Posterior cingulate gyrus (tissue), 11 donors: Measurements from ENCODE around the gene TADA1.

Experiments used
- DNase-seq, 10 donors: peaks; one replicate each; pipeline versions ENCODE4 v3.0.0 to v3.0.0-alpha.2; 2020 to 2021; ENCODE audit warnings: mixed read lengths in 3 of 10
- intact Hi-C: fragments of 100-400 bp; cut with DNase I; formaldehyde crosslinking; loops from one replicate; pipeline ENCODE4 v1.15.1; 2023

The TADA1 gene

GRCh38 chr1:166875734-166876539, at the start of gene TADA1:
TADA1 (minus strand) TSS chr1:166876264; CDS start chr1:166876233, 31 bp downstream.
- DNase-seq, result peak; percentile 96 to 100 (median 99)
- intact Hi-C loops, result loop anchor here (1.0 kb wide), 2 partner anchors 32 to 37 kb away; partner anchors contain the start of gene POGK

GRCh38 chr1:166924823-166925541, 48.9 kb upstream of the TADA1 start:
- intact Hi-C loops, result no loop called here
- DNase-seq, result no peak

- peak in 7 of 10 donors; percentile 15 to 88 (median 35) for DNase-seq
- intact Hi-C loops, result no loop called here
These were observed 44.8 kb upstream of the TADA1 start for GRCh38 chr1:166920561-166921475.

GRCh38 chr1:166918956-166919316, 42.9 kb upstream of the TADA1 start:
- DNase-seq, result no peak
- intact Hi-C loops, result no loop called here

GRCh38 chr1:166918088-166918955, 42.3 kb upstream of the TADA1 start:
- no peak for DNase-seq
- intact Hi-C loops, result no loop called here

GRCh38 chr1:166915941-166916340, 39.9 kb upstream of the TADA1 start:
- intact Hi-C loops, result no loop called here
- no peak for DNase-seq

- no peak for DNase-seq
- intact Hi-C loops, result no loop called here
These were observed 39.0 kb upstream of the TADA1 start for GRCh38 chr1:166915042-166915441.

- no peak for DNase-seq
- intact Hi-C loops, result no loop called here
These were observed 38.0 kb upstream of the TADA1 start for GRCh38 chr1:166914111-166914510.

- intact Hi-C loops, result no loop called here
- no peak for DNase-seq
These were observed 35.6 kb upstream of the TADA1 start for GRCh38 chr1:166911624-166912023.

- DNase-seq, result peak in 7 of 10 donors; percentile 39 to 91 (median 67)
- intact Hi-C loops, result loop anchor here (1.0 kb wide), 1 partner anchor 149 kb away; no protein-coding TSS in a partner anchor
These were observed 34.4 kb upstream of the TADA1 start for GRCh38 chr1:166910396-166910994.

- DNase-seq, result no peak
- intact Hi-C loops, result loop anchor here (10.0 kb wide), 1 partner anchor 536 kb away; no protein-coding TSS in a partner anchor
These were observed 32.9 kb upstream of the TADA1 start for GRCh38 chr1:166908942-166909341.

GRCh38 chr1:166907763-166908162, 31.7 kb upstream of the TADA1 start:
- no peak for DNase-seq
- intact Hi-C loops, result loop anchor here (10.0 kb wide), 1 partner anchor 537 kb away; no protein-coding TSS in a partner anchor

- no peak for DNase-seq
- intact Hi-C loops, result loop anchor here (10.0 kb wide), 1 partner anchor 538 kb away; no protein-coding TSS in a partner anchor
These were observed 31.0 kb upstream of the TADA1 start for GRCh38 chr1:166907051-166907450.

GRCh38 chr1:166906647-166907046, 30.6 kb upstream of the TADA1 start:
- intact Hi-C loops, result loop anchor here (10.0 kb wide), 1 partner anchor 538 kb away; no protein-coding TSS in a partner anchor
- no peak for DNase-seq

GRCh38 chr1:166905900-166906299, 29.8 kb upstream of the TADA1 start:
- intact Hi-C loops, result loop anchor here (10.0 kb wide), 1 partner anchor 539 kb away; no protein-coding TSS in a partner anchor
- no peak for DNase-seq

GRCh38 chr1:166905136-166905535, 29.1 kb upstream of the TADA1 start:
- DNase-seq, result no peak
- intact Hi-C loops, result loop anchor here (10.0 kb wide), 1 partner anchor 540 kb away; no protein-coding TSS in a partner anchor

GRCh38 chr1:166903232-166903631, 27.2 kb upstream of the TADA1 start:
- intact Hi-C loops, result loop anchor here (10.0 kb wide), 1 partner anchor 542 kb away; no protein-coding TSS in a partner anchor
- DNase-seq, result no peak

- DNase-seq, result no peak
- intact Hi-C loops, result loop anchor here (10.0 kb wide), 1 partner anchor 543 kb away; no protein-coding TSS in a partner anchor
These were observed 26.2 kb upstream of the TADA1 start for GRCh38 chr1:166902279-166902678.

- intact Hi-C loops, result loop anchor here (10.0 kb wide), 1 partner anchor 544 kb away; no protein-coding TSS in a partner anchor
- no peak for DNase-seq
These were observed 24.9 kb upstream of the TADA1 start for GRCh38 chr1:166900987-166901386.
